ENCODE measurements around the gene HDAC4. TPM values are rescaled to one million over a fixed set of nuclear protein-coding genes. Genes with fewer than 3 reads are reported as not detected.

HDAC4 gene
- total RNA-seq, 4 donors from 2014 or later = 51.4 to 107 (median 70.8) TPM

DNA sequence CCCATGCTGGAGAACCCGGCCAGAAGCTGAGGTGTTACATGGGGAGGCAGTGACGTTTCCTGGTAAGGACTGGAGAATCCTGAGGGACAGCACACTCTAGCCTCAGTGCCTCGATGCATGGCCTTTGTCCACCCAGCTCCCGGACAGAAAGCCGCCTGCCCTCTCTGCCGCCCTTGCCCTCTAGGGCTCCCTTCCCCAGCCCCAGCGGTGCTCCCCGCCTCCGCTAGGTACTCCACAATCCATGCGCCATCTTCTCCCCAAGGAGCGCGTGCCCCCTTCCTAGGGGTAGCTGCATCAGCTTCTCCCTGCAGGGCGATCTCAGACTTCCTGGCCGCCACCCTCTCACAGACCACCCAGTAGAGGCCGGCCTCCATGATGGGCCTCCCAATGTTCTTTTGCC is 301.3 kb downstream of the HDAC4 start:
- Histone ChIP-seq H3K27me3 (no peaks in the 10 kb centered on the region), H3K27ac (no peak overlapping the region), H3K4me3 (no peak overlapping the region), H3K4me1 (no peaks in the 10 kb centered on the region), H3K36me3 (peaks cover 52% of the 10 kb centered on the region), H3K9me3 (no peaks in the 10 kb centered on the region)
- DNase-seq (ENCODE audit: low spot score in 2 of 2) = no peak
- 92% methylated on average over 14 of the region's 15 CpGs for WGBS
- no peak for TF ChIP-seq EP300 (IDR thresholded peaks at IDR 0.05)
- TF ChIP-seq POLR2A (IDR thresholded peaks at IDR 0.05) = no peak
- TF ChIP-seq, protein P1, sequence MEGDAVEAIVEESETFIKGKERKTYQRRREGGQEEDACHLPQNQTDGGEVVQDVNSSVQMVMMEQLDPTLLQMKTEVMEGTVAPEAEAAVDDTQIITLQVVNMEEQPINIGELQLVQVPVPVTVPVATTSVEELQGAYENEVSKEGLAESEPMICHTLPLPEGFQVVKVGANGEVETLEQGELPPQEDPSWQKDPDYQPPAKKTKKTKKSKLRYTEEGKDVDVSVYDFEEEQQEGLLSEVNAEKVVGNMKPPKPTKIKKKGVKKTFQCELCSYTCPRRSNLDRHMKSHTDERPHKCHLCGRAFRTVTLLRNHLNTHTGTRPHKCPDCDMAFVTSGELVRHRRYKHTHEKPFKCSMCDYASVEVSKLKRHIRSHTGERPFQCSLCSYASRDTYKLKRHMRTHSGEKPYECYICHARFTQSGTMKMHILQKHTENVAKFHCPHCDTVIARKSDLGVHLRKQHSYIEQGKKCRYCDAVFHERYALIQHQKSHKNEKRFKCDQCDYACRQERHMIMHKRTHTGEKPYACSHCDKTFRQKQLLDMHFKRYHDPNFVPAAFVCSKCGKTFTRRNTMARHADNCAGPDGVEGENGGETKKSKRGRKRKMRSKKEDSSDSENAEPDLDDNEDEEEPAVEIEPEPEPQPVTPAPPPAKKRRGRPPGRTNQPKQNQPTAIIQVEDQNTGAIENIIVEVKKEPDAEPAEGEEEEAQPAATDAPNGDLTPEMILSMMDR (IDR thresholded peaks at IDR 0.05) = no peak
- TF ChIP-seq POLR2AphosphoS5 (IDR thresholded peaks at IDR 0.05) = no peak

DNA sequence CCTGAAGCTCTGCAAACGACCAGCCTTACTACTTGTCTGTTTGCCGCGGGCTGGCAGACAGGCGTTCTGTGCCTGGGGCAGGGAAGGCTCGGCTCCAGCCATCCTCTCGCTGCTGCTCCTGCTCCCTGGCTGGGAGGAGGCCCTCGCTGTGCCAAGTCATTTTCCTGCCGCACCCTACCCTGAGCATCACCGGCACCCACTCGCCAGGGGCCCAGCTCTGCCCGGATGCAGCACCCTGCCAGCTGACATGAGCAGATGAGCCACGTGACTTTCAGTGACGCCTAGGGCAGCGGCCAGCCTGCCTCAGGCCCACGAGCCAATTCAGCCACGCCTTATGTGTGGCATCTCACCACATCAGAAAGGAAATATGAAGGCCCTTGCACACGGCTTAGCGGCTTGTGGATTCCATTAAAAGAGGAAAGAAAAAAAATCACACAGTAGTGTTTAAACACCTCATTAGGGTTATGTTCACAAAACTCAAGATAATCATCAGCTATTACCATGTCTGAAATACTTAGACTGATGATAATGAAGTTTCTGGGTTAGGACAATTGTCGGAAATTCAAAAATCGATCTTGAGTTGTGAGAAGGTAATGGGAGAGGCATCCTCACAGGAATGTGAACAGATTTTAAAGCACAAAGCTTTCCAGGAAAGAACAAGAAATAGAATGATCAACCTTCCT is 302.4 kb downstream of the HDAC4 start:
- 50% methylated on average over 15 of the region's 20 CpGs for WGBS
- Histone ChIP-seq H3K27me3 (no peaks in the 10 kb centered on the region), H3K4me3 (no peak overlapping the region), H3K27ac (no peak overlapping the region), H3K4me1 (no peaks in the 10 kb centered on the region), H3K9me3 (no peaks in the 10 kb centered on the region), H3K36me3 (peaks cover 53% of the 10 kb centered on the region)
- DNase-seq (ENCODE audit: low spot score in 2 of 2) = no peak
- TF ChIP-seq POLR2AphosphoS5 (IDR thresholded peaks at IDR 0.05) = no peak
- no peak for TF ChIP-seq POLR2A (IDR thresholded peaks at IDR 0.05)
- TF ChIP-seq, protein P1 (IDR thresholded peaks at IDR 0.05) = no peak
- TF ChIP-seq EP300 (IDR thresholded peaks at IDR 0.05) = no peak

GRCh38 chr2:239097428-239097696 is 303.5 kb downstream of the HDAC4 start:
- H3K4me3 ChIP-seq = no peak overlapping the region
- no peaks in the 10 kb centered on the region for H3K9me3 ChIP-seq
- H3K4me1 ChIP-seq = no peaks in the 10 kb centered on the region
- TF ChIP-seq POLR2AphosphoS5 (IDR thresholded peaks at IDR 0.05) = no peak
- TF ChIP-seq, protein P1 (IDR thresholded peaks at IDR 0.05) = no peak
- TF ChIP-seq POLR2A (IDR thresholded peaks at IDR 0.05) = no peak
- TF ChIP-seq EP300 (IDR thresholded peaks at IDR 0.05) = no peak
- no peak for DNase-seq (ENCODE audit: low spot score in 2 of 2)
- H3K36me3 ChIP-seq = peaks cover 58% of the 10 kb centered on the region
- no peaks in the 10 kb centered on the region for H3K27me3 ChIP-seq
- no peak overlapping the region for H3K27ac ChIP-seq
- 97% methylated on average over 12 of the region's 12 CpGs for WGBS

DNA sequence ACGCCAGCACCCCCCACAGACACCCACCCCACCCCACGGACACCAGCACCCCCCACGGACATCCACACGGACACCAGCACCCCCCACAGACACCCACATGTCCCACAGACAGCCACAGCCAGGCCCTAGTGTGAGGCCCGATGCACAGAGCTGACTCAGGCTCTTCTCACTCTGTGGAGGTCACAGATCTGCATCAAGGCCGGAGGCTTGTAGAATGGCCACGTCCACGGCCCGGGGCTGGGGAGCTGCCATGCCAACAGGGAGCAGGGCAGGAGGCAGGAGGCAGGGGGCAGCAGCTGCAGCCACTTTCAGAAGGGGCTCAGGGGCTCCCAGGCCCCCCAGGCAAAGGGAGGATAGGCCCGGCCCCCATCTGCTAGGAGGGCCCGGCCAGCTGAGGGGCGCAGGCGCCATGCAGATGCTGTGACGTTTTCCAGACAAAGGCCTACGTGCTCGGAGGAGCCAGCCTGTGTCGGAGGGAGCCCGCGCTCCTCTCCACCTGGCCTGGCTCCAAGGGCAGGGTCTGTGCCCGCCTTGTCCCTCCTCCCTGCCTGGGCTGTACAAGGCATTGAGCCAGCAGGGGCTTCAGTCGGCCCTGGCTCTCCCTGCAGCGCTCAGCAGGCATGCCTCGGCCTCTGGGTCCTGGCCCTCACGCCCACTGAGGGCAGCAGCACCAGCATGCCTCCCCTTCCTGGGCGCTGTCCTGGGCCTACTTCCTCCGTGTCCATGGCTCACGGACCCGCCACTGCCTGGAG is 304.0 kb downstream of the HDAC4 start:
- Histone ChIP-seq H3K27ac (no peak overlapping the region), H3K27me3 (no peaks in the 10 kb centered on the region), H3K4me3 (no peak overlapping the region), H3K9me3 (no peaks in the 10 kb centered on the region), H3K4me1 (no peaks in the 10 kb centered on the region), H3K36me3 (peaks cover 57% of the 10 kb centered on the region)
- TF ChIP-seq, protein P1 (IDR thresholded peaks at IDR 0.05) = no peak
- no peak for TF ChIP-seq POLR2A (IDR thresholded peaks at IDR 0.05)
- TF ChIP-seq POLR2AphosphoS5 (IDR thresholded peaks at IDR 0.05) = no peak
- no peak for TF ChIP-seq EP300 (IDR thresholded peaks at IDR 0.05)
- no peak for DNase-seq (ENCODE audit: low spot score in 2 of 2)
- 97% methylated on average over 17 of the region's 28 CpGs for WGBS

GRCh38 chr2:239095460-239096081 is 305.2 kb downstream of the HDAC4 start:
- H3K9me3 ChIP-seq = no peaks in the 10 kb centered on the region
- no peak for DNase-seq (ENCODE audit: low spot score in 2 of 2)
- peaks cover 52% of the 10 kb centered on the region for H3K36me3 ChIP-seq
- TF ChIP-seq EP300 (IDR thresholded peaks at IDR 0.05) = no peak
- TF ChIP-seq, protein P1 (IDR thresholded peaks at IDR 0.05) = no peak
- TF ChIP-seq POLR2AphosphoS5 (IDR thresholded peaks at IDR 0.05) = no peak
- TF ChIP-seq POLR2A (IDR thresholded peaks at IDR 0.05) = no peak
- no peaks in the 10 kb centered on the region for H3K27me3 ChIP-seq
- WGBS = 96% methylated on average over 16 of the region's 20 CpGs
- H3K4me3 ChIP-seq = no peak overlapping the region
- H3K4me1 ChIP-seq = no peaks in the 10 kb centered on the region
- no peak overlapping the region for H3K27ac ChIP-seq
